GM23338 (cell line): ENCODE results near the gene SERPINB10. TPM values are rescaled to one million over a fixed set of nuclear protein-coding genes. Genes with fewer than 3 reads are reported as not detected.

Experiments
- ATAC-seq: fragments of 200-7000 bp; cut with Tn5 transposase; 3 replicates; pipeline ENCODE4 v1.9.1; 2020
- DNase-seq: peaks from one replicate; pipeline ENCODE4 v3.0.0-alpha.2; 2015; ENCODE audit warnings: low spot score
- H2AFZ ChIP-seq: fragments of 200-600 bp; sonication (generic); 2 replicates; pipeline ENCODE4 v1.8.0; 2016; ENCODE audit warnings: antibody characterized with exemption, mild to moderate bottlenecking, moderate library complexity
- H3F3A ChIP-seq: fragments of 200-600 bp; sonication (generic); replicated peaks from 2 replicates; pipeline ENCODE4 v1.8.0; 2017; ENCODE audit warnings: antibody characterized with exemption, mixed run types, low read depth
- H3K27ac ChIP-seq: fragments of 200-600 bp; sonication (generic); 2 replicates; pipeline ENCODE4 v1.6.1; 2016; ENCODE audit warnings: low read depth
- H3K27me3 ChIP-seq: fragments of 200-600 bp; sonication (generic); 2 replicates; pipeline ENCODE4 v1.8.0; 2016; ENCODE audit warnings: mild to moderate bottlenecking, mixed run types, moderate library complexity; ENCODE audit not compliant: insufficient read depth
- H3K36me3 ChIP-seq: fragments of 200-600 bp; sonication (generic); 2 replicates; pipeline ENCODE4 v1.8.0; 2016; ENCODE audit warnings: mild to moderate bottlenecking; ENCODE audit not compliant: insufficient read depth
- H3K4me1 ChIP-seq: fragments of 200-600 bp; sonication (generic); 2 replicates; pipeline ENCODE4 v1.8.0; 2016; ENCODE audit warnings: mild to moderate bottlenecking, moderate library complexity; ENCODE audit not compliant: insufficient read depth
- H3K4me2 ChIP-seq: fragments of 200-600 bp; sonication (generic); 2 replicates; pipeline ENCODE4 v1.7.1; 2017; ENCODE audit warnings: mixed run types
- H3K4me3 ChIP-seq: fragments of 200-600 bp; sonication (generic); 2 replicates; pipeline ENCODE4 v1.6.1; 2016; ENCODE audit warnings: mixed run types
- H3K79me2 ChIP-seq: fragments of 200-600 bp; sonication (generic); replicated peaks from 2 replicates; pipeline ENCODE4 v1.8.0; 2017; ENCODE audit warnings: mild to moderate bottlenecking; ENCODE audit not compliant: insufficient read depth
- H3K9me2 ChIP-seq: fragments of 200-600 bp; sonication (generic); 2 replicates; pipeline ENCODE4 v1.8.0; 2017; ENCODE audit not compliant: insufficient read depth
- H4K20me1 ChIP-seq: fragments of 200-600 bp; sonication (generic); replicated peaks from 2 replicates; pipeline ENCODE4 v1.8.0; 2017; ENCODE audit warnings: mild to moderate bottlenecking; ENCODE audit not compliant: insufficient read depth
- H3K27ac Mint-ChIP-seq: 2 replicates; pipeline ENCODE4 v1.8.0; 2020; ENCODE audit warnings: inconsistent platforms, mild to moderate bottlenecking, moderate library complexity, mixed read lengths
- H3K27me3 Mint-ChIP-seq: 3 replicates; pipeline ENCODE4 v1.8.0; 2022; ENCODE audit warnings: low read depth, mild to moderate bottlenecking, moderate library complexity, mixed read lengths, inconsistent platforms; ENCODE audit not compliant: insufficient read depth, poor library complexity
- H3K36me3 Mint-ChIP-seq: 3 replicates; pipeline ENCODE4 v1.8.0; 2021; ENCODE audit warnings: low read depth, mild to moderate bottlenecking, inconsistent platforms, moderate library complexity, mixed read lengths
- H3K4me1 Mint-ChIP-seq: 3 replicates; pipeline ENCODE4 v1.8.0; 2020; ENCODE audit warnings: mild to moderate bottlenecking, inconsistent platforms, mixed read lengths
- H3K4me3 Mint-ChIP-seq: 3 replicates; pipeline ENCODE4 v1.8.0; 2021; ENCODE audit warnings: moderate library complexity, mild to moderate bottlenecking, inconsistent platforms, mixed read lengths
- H3K9me3 Mint-ChIP-seq: 3 replicates; pipeline ENCODE4 v1.8.0; 2020; ENCODE audit warnings: moderate library complexity, mild to moderate bottlenecking, inconsistent platforms, mixed read lengths
- CREB1 ChIP-seq: fragments of 250-450 bp; sonication (Bioruptor Pico); IDR thresholded peaks from 2 replicates; pipeline ENCODE4 v1.5.0; 2020; ENCODE audit warnings: low read depth, mild to moderate bottlenecking, moderate library complexity
- CTCF ChIP-seq, 2 experiments: fragments of 200-600 bp in 1 of 2; sonication (generic) in 1 of 2; conservative IDR thresholded peaks; 2 replicates each; pipeline versions ENCODE4 v1.5.1 to v1.6.1; 2016 to 2017; ENCODE audit warnings: antibody characterized with exemption in 2 of 2, low read depth in 2 of 2, mild to moderate bottlenecking in 2 of 2, moderate library complexity in 1 of 2
- ETS1 ChIP-seq: IDR thresholded peaks from 2 replicates; pipeline ENCODE4 v1.6.1; 2016; ENCODE audit warnings: antibody characterized with exemption
- EZH2 ChIP-seq: fragments of 200-600 bp; sonication (generic); IDR thresholded peaks from one replicate; pipeline ENCODE4 v1.8.0; 2017; ENCODE audit warnings: antibody characterized with exemption, mild to moderate bottlenecking, low read depth; ENCODE audit not compliant: unreplicated experiment
- EZH2phosphoT487 ChIP-seq: fragments of 200-600 bp; sonication (generic); IDR thresholded peaks from one replicate; pipeline ENCODE4 v1.8.1; 2018; ENCODE audit warnings: antibody characterized with exemption; ENCODE audit not compliant: unreplicated experiment
- JUNB ChIP-seq: IDR thresholded peaks from one replicate; pipeline ENCODE4 v1.6.1; 2016; ENCODE audit warnings: antibody characterized with exemption; ENCODE audit not compliant: unreplicated experiment
- NANOG ChIP-seq: IDR thresholded peaks from 2 replicates; pipeline ENCODE4 v1.6.1; 2016; ENCODE audit warnings: antibody characterized with exemption, borderline replicate concordance
- POLR2AphosphoS5 ChIP-seq: IDR thresholded peaks from 2 replicates; pipeline ENCODE4 v1.6.1; 2016; ENCODE audit warnings: antibody characterized with exemption, low read depth
- ZNF114 ChIP-seq: fragments of 250-450 bp; sonication (Bioruptor Pico); IDR thresholded peaks from 2 replicates; pipeline ENCODE4 v1.5.0; 2020; ENCODE audit warnings: mild to moderate bottlenecking, moderate library complexity
- ZNF331 ChIP-seq: fragments of 250-450 bp; sonication (Bioruptor Pico); IDR thresholded peaks from 2 replicates; pipeline ENCODE4 v1.5.0; 2020; ENCODE audit warnings: low read depth, mild to moderate bottlenecking, moderate library complexity
- polyA plus RNA-seq: library from polyadenylated mRNA; unstranded; fragments of >200 nt; fragmentation: Nextera tagmentation; extraction: Ambion mirVana; gene quantifications from 2 replicates; pipeline ENCODE4 v1.2.1, GENCODE V29; 2016
- total RNA-seq: library from RNA; depleted of rRNA; stranded (reverse); fragments of >200 nt; shearing (Covaris generic); gene quantifications from 2 replicates; pipeline ENCODE4 v1.2.3, GENCODE V29; 2014
- TF ChIP-seq, protein P1 (sequence below): IDR thresholded peaks from one replicate; pipeline ENCODE4 v1.6.1; 2018; ENCODE audit warnings: antibody characterized with exemption; ENCODE audit not compliant: unreplicated experiment

The SERPINB10 gene
- total and polyA plus RNA-seq, 2 experiments from 2014 or later = not detected

GRCh38 chr18:63951302-63951705 is 43.5 kb downstream of the SERPINB10 start:
- Histone ChIP-seq H3K4me2 (no peak overlapping the region), H3K27ac (no peak overlapping the region), H3K79me2 (no peaks in the 10 kb centered on the region), H4K20me1 (no peaks in the 10 kb centered on the region), H3K4me1 (peaks cover 9% of the 10 kb centered on the region; the same call in 1 of the 2 replicates), H3K4me3 (no peak overlapping the region), H2AFZ (no peak overlapping the region), H3K9me2 (no peaks in the 10 kb centered on the region), H3F3A (0 out of 2 replicates have a peak, but pooled peaks cover 7% of the 10 kb centered on the region), H3K27me3 (peaks cover 14% of the 10 kb centered on the region; the same call in 1 of the 2 replicates), H3K36me3 (no peaks in the 10 kb centered on the region)
- H3K36me3 Mint-ChIP-seq = no peaks in the 10 kb centered on the region
- ATAC-seq (no peak), DNase-seq (no peak)
- peaks cover 5% of the 10 kb centered on the region for H3K27me3 Mint-ChIP-seq
- no peak for TF ChIP-seq JUNB
- 0 out of 4 replicates have a peak, but pooled peaks of 1 of the 2 experiments have one; percentile 13 for TF ChIP-seq CTCF (conservative IDR thresholded peaks at IDR 0.05; ENCODE audit: low read depth in 2 of 2)
- TF ChIP-seq EZH2phosphoT487 = no peak
- no peak for TF ChIP-seq NANOG
- no peak overlapping the region for H3K27ac Mint-ChIP-seq
- H3K9me3 Mint-ChIP-seq = no peaks in the 10 kb centered on the region
- H3K4me3 Mint-ChIP-seq = no peak overlapping the region
- peaks cover 13% of the 10 kb centered on the region for H3K4me1 Mint-ChIP-seq

DNA sequence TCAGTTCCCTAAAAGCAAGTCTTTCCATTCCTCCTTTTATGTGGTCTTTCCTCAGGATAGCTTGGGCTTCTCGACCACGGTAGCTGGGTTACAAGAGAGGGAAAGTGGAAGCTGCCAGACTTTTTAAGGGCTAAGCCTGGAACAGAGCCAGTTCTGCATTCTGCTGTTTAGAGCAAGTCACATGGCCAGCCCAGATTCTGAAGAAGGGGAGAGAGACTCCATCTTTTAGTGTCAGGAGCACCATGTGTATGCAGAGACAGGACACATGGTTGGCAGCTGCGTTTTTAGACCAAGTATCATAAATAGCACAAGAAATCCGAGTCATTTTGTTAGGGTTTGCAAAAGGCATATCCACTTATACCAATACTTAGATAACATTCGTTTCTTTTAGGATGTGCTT is 46.1 kb downstream of the SERPINB10 start:
- Histone ChIP-seq H3K4me1 (peaks cover 4% of the 10 kb centered on the region; the same call in 1 of the 2 replicates), H3K9me2 (no peaks in the 10 kb centered on the region), H3K79me2 (no peaks in the 10 kb centered on the region), H3K4me2 (no peak overlapping the region), H3K36me3 (no peaks in the 10 kb centered on the region), H3F3A (0 out of 2 replicates have a peak, but pooled peaks cover 7% of the 10 kb centered on the region), H3K27me3 (no peaks in the 10 kb centered on the region), H4K20me1 (no peaks in the 10 kb centered on the region), H3K4me3 (no peak overlapping the region), H3K27ac (no peak overlapping the region), H2AFZ (no peak overlapping the region)
- no peak for ATAC-seq
- Mint-ChIP-seq H3K4me1 (peaks cover 6% of the 10 kb centered on the region; the same call in 2 of the 3 replicates), H3K9me3 (no peaks in the 10 kb centered on the region), H3K27ac (no peak overlapping the region), H3K36me3 (no peaks in the 10 kb centered on the region), H3K4me3 (no peak overlapping the region), H3K27me3 (peaks cover 5% of the 10 kb centered on the region)
- TF ChIP-seq NANOG = no peak
- no peak for DNase-seq

GRCh38 chr18:63956755-63957154 is 49.0 kb downstream of the SERPINB10 start:
- ATAC-seq = no peak
- Mint-ChIP-seq H3K4me3 (no peak overlapping the region), H3K4me1 (no peaks in the 10 kb centered on the region), H3K27ac (no peak overlapping the region), H3K27me3 (peaks cover 3% of the 10 kb centered on the region), H3K9me3 (no peaks in the 10 kb centered on the region), H3K36me3 (no peaks in the 10 kb centered on the region)
- H3K36me3 ChIP-seq = no peaks in the 10 kb centered on the region
- no peak overlapping the region for H3K27ac ChIP-seq
- no peaks in the 10 kb centered on the region for H3K79me2 ChIP-seq
- H3K9me2 ChIP-seq = no peaks in the 10 kb centered on the region
- no peak overlapping the region for H3K4me3 ChIP-seq
- H3K4me1 ChIP-seq = no peaks in the 10 kb centered on the region
- no peaks in the 10 kb centered on the region for H3K27me3 ChIP-seq
- DNase-seq = no peak
- H3K4me2 ChIP-seq = no peak overlapping the region
- no peak overlapping the region for H2AFZ ChIP-seq
- H4K20me1 ChIP-seq = no peaks in the 10 kb centered on the region
- H3F3A ChIP-seq = no peaks in the 10 kb centered on the region
- TF ChIP-seq ETS1 = no peak
- TF ChIP-seq ZNF114 (CRISPR knock-in tag) = no peak
- no peak for TF ChIP-seq CTCF (conservative IDR thresholded peaks at IDR 0.05; ENCODE audit: low read depth in 2 of 2)
- no peak for TF ChIP-seq EZH2
- TF ChIP-seq, protein P1, sequence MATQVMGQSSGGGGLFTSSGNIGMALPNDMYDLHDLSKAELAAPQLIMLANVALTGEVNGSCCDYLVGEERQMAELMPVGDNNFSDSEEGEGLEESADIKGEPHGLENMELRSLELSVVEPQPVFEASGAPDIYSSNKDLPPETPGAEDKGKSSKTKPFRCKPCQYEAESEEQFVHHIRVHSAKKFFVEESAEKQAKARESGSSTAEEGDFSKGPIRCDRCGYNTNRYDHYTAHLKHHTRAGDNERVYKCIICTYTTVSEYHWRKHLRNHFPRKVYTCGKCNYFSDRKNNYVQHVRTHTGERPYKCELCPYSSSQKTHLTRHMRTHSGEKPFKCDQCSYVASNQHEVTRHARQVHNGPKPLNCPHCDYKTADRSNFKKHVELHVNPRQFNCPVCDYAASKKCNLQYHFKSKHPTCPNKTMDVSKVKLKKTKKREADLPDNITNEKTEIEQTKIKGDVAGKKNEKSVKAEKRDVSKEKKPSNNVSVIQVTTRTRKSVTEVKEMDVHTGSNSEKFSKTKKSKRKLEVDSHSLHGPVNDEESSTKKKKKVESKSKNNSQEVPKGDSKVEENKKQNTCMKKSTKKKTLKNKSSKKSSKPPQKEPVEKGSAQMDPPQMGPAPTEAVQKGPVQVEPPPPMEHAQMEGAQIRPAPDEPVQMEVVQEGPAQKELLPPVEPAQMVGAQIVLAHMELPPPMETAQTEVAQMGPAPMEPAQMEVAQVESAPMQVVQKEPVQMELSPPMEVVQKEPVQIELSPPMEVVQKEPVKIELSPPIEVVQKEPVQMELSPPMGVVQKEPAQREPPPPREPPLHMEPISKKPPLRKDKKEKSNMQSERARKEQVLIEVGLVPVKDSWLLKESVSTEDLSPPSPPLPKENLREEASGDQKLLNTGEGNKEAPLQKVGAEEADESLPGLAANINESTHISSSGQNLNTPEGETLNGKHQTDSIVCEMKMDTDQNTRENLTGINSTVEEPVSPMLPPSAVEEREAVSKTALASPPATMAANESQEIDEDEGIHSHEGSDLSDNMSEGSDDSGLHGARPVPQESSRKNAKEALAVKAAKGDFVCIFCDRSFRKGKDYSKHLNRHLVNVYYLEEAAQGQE = no peak
- no peak for TF ChIP-seq CREB1 (CRISPR knock-in tag)
- no peak for TF ChIP-seq EZH2phosphoT487
- no peak for TF ChIP-seq ZNF331 (CRISPR knock-in tag)
- no peak for TF ChIP-seq JUNB
- no peak for TF ChIP-seq POLR2AphosphoS5
